ENCODE results near the gene PLD3. TPM values are rescaled to one million over a fixed set of nuclear protein-coding genes. Genes with fewer than 3 reads are reported as not detected.

Gene PLD3
- total and polyA plus RNA-seq, 2 donors from 2014 or later = 175 to 207 TPM

- Histone ChIP-seq H3K9me3 (ENCODE audit: control insufficient read depth in 2 of 3, insufficient read depth in 1 of 3, low read length in 3 of 3) (no peaks in the 10 kb centered on the region), H3K36me3 (ENCODE audit: control insufficient read depth in 2 of 3, insufficient read depth in 3 of 3, low read length in 3 of 3) (peaks cover 0 to 18% (median 4%) of the 10 kb centered on the region in 3 donors), H3K4me1 (ENCODE audit: control insufficient read depth in 2 of 3, insufficient read depth in 2 of 3, low read depth in 1 of 3, low read length in 3 of 3) (peaks cover 0 to 8% (median 7%) of the 10 kb centered on the region in 3 donors), H3K9ac (ENCODE audit: low read length in 3 of 3) (peak overlapping the region in 1 of 3 donors; percentile 90), H3K27me3 (ENCODE audit: control insufficient read depth, insufficient read depth, low read length) (no peaks in the 10 kb centered on the region), H3K4me3 (ENCODE audit: low read length in 3 of 3) (no peak overlapping the region), H3K27ac (ENCODE audit: low read depth in 2 of 2, low read length in 2 of 2) (peak overlapping the region; percentile 93 to 100)
- FAIRE-seq (no peak), DNase-seq (no peak)
- intact Hi-C loops (cut with DNase I) = no loop called here
- no peak for TF ChIP-seq CTCF (IDR thresholded peaks at IDR 0.05; ENCODE audit: borderline replicate concordance, extremely low read depth, insufficient read depth)
These were observed 73.7 kb downstream of the PLD3 start for GRCh38 chr19:40421993-40422747.

GRCh38 chr19:40422748-40423566, 74.5 kb downstream of the PLD3 start:
- no peak for FAIRE-seq
- Histone ChIP-seq H3K9me3 (ENCODE audit: control insufficient read depth in 2 of 3, insufficient read depth in 1 of 3, low read length in 3 of 3) (no peaks in the 10 kb centered on the region), H3K27ac (ENCODE audit: low read depth in 2 of 2, low read length in 2 of 2) (peak overlapping the region in 1 of 2 donors; percentile 5), H3K27me3 (ENCODE audit: control insufficient read depth, insufficient read depth, low read length) (no peaks in the 10 kb centered on the region), H3K9ac (ENCODE audit: low read length in 3 of 3) (peak overlapping the region in 1 of 3 donors; percentile 90), H3K4me1 (ENCODE audit: control insufficient read depth in 2 of 3, insufficient read depth in 2 of 3, low read depth in 1 of 3, low read length in 3 of 3) (peaks cover 0 to 7% (median 3%) of the 10 kb centered on the region in 3 donors), H3K36me3 (ENCODE audit: control insufficient read depth in 2 of 3, insufficient read depth in 3 of 3, low read length in 3 of 3) (peaks cover 0 to 18% (median 4%) of the 10 kb centered on the region in 3 donors), H3K4me3 (ENCODE audit: low read length in 3 of 3) (no peak overlapping the region)
- intact Hi-C loops (cut with DNase I) = no loop called here
- no peak for DNase-seq
- TF ChIP-seq CTCF (IDR thresholded peaks at IDR 0.05; ENCODE audit: borderline replicate concordance, extremely low read depth, insufficient read depth) = no peak

- no peak for TF ChIP-seq CTCF (IDR thresholded peaks at IDR 0.05; ENCODE audit: borderline replicate concordance, extremely low read depth, insufficient read depth)
- intact Hi-C loops (cut with DNase I) = no loop called here
- no peak overlapping the region for H3K9ac ChIP-seq (ENCODE audit: low read length in 3 of 3)
- peak overlapping the region in 1 of 3 donors; percentile 53 for H3K4me3 ChIP-seq (ENCODE audit: low read length in 3 of 3)
- H3K36me3 ChIP-seq (ENCODE audit: control insufficient read depth in 2 of 3, insufficient read depth in 3 of 3, low read length in 3 of 3) = peaks cover 0 to 18% (median 4%) of the 10 kb centered on the region in 3 donors
- H3K27me3 ChIP-seq (ENCODE audit: control insufficient read depth, insufficient read depth, low read length) = no peaks in the 10 kb centered on the region
- FAIRE-seq (no peak), DNase-seq (no peak)
- no peak overlapping the region for H3K27ac ChIP-seq (ENCODE audit: low read depth in 2 of 2, low read length in 2 of 2)
- peaks cover 0 to 7% (median 3%) of the 10 kb centered on the region in 3 donors for H3K4me1 ChIP-seq (ENCODE audit: control insufficient read depth in 2 of 3, insufficient read depth in 2 of 3, low read depth in 1 of 3, low read length in 3 of 3)
- no peaks in the 10 kb centered on the region for H3K9me3 ChIP-seq (ENCODE audit: control insufficient read depth in 2 of 3, insufficient read depth in 1 of 3, low read length in 3 of 3)
These were observed 75.4 kb downstream of the PLD3 start for GRCh38 chr19:40423938-40424337.
